ENCODE measurements around the gene AGR3.
"Not testable (repeated sequence)": the region's sequence is repeated elsewhere in the genome, so short reads cannot be mapped to it uniquely, and the experiment has no call there.

AGR3 gene

GRCh38 chr7:16875861-16876260 is 5.9 kb downstream of the AGR3 start:
- H3K4me3 ChIP-seq (ENCODE audit: low read depth, low read length) = no peak overlapping the region
- TF ChIP-seq CTCF (IDR thresholded peaks at IDR 0.05; ENCODE audit: low read depth, low read length) = no peak

GRCh38 chr7:16874066-16874465 is 7.7 kb downstream of the AGR3 start:
- TF ChIP-seq CTCF (IDR thresholded peaks at IDR 0.05; ENCODE audit: low read depth, low read length) = no peak

GRCh38 chr7:16867328-16867727 is 14.5 kb downstream of the AGR3 start:
- no peak overlapping the region for H3K4me3 ChIP-seq (ENCODE audit: low read depth, low read length)
- no peak for TF ChIP-seq CTCF (IDR thresholded peaks at IDR 0.05; ENCODE audit: low read depth, low read length)

More at GRCh38 chr7:16874066-16874465, 7.7 kb downstream of the AGR3 start:
- H3K4me3 ChIP-seq (ENCODE audit: low read depth, low read length) = no peak overlapping the region

GRCh38 chr7:16853189-16853588 is 28.6 kb downstream of the AGR3 start:
- H3K4me3 ChIP-seq (ENCODE audit: low read depth, low read length) = not testable (repeated sequence)

- no peak overlapping the region for H3K4me3 ChIP-seq (ENCODE audit: low read depth, low read length)
- no peak for TF ChIP-seq CTCF (IDR thresholded peaks at IDR 0.05; ENCODE audit: low read depth, low read length)
These were observed 30.0 kb downstream of the AGR3 start for GRCh38 chr7:16851829-16852228.

- no peak for TF ChIP-seq CTCF (IDR thresholded peaks at IDR 0.05; ENCODE audit: low read depth, low read length)
- H3K4me3 ChIP-seq (ENCODE audit: low read depth, low read length) = no peak overlapping the region
These were observed 30.9 kb downstream of the AGR3 start for GRCh38 chr7:16850614-16851466.

- H3K4me3 ChIP-seq (ENCODE audit: low read depth, low read length) = no peak overlapping the region
- TF ChIP-seq CTCF (IDR thresholded peaks at IDR 0.05; ENCODE audit: low read depth, low read length) = no peak
These were observed 32.3 kb downstream of the AGR3 start for GRCh38 chr7:16849296-16850148.

Measured in WI38 (cell line).